ENCODE measurements around the gene CDK18.

Gene CDK18

DNA sequence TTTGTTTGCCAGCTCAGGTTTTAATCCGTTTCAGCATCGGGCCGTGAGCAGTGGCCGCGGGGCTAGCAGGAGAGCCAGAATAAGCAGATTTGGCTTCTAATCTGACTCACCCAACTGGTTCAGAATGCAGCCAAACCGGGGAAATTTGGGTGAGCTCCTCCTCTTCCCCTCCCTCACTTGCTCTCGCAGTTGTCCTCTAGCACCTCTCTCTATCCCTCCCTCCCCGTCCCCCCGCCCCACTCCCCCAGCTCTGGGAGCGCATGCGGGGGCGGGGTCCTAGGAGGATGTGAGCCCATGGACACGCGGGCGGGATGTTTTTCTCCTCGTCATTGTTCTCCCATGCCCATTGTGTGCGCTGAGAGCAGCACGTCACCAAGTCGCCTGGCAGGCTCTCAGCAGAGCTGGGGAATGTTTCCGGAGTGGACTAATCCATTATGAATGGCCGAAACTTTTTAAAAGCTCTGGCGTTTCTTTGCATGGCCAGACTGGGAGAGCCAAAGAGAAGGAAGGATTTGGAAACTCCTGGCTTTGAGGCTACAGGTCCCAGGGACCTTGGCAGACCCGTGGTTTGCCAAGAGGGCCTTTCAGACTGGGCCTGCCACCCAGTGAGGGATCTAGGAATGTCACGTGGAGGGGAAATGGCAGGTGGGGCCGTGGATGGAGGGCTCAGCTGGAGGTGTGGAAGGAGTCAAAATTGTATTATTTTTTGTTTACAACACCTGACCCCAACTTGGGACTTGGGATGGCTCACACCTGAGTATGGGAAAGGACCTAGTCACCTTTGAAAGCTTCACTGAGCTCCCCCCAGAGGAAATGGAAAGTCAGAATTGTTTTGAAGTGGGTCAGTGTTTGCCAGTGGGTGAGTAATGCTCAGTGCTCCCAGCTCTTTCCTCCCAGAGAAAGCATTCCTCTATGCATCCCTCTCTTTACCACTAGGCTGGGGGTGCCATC lies 39.2 kb downstream of the CDK18 start:
- TF ChIP-seq CREB1 (IDR thresholded peaks at IDR 0.05; ENCODE audit: low read depth) (peak; percentile 47; the same call in 1 of the 2 replicates), TCF12 (IDR thresholded peaks at IDR 0.05; ENCODE audit: low read depth) (no peak), YY1 (IDR thresholded peaks at IDR 0.05; ENCODE audit: low read depth) (no peak), TEAD4 (IDR thresholded peaks at IDR 0.05) (peak; percentile 4; the same call in 1 of the 2 replicates), FOXM1 (IDR thresholded peaks at IDR 0.05; ENCODE audit: borderline replicate concordance, low read depth) (no peak), ZBTB7A (IDR thresholded peaks at IDR 0.05; ENCODE audit: low read depth) (no peak), EP300 (IDR thresholded peaks at IDR 0.05; ENCODE audit: borderline replicate concordance) (no peak; the same call in 1 of the 2 replicates), EGR1 (IDR thresholded peaks at IDR 0.05) (peak; percentile 63; the same call in 1 of the 2 replicates), TAF1 (IDR thresholded peaks at IDR 0.05; ENCODE audit: low read depth) (peak; percentile 19; the same call in 1 of the 2 replicates), CEBPB (IDR thresholded peaks at IDR 0.05) (no peak)
- TF ChIP-seq, protein P1, sequence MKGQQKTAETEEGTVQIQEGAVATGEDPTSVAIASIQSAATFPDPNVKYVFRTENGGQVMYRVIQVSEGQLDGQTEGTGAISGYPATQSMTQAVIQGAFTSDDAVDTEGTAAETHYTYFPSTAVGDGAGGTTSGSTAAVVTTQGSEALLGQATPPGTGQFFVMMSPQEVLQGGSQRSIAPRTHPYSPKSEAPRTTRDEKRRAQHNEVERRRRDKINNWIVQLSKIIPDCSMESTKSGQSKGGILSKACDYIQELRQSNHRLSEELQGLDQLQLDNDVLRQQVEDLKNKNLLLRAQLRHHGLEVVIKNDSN (IDR thresholded peaks at IDR 0.05): peak; percentile 85
- TF ChIP-seq, protein P2, sequence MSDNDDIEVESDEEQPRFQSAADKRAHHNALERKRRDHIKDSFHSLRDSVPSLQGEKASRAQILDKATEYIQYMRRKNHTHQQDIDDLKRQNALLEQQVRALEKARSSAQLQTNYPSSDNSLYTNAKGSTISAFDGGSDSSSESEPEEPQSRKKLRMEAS (IDR thresholded peaks at IDR 0.05): peak; percentile 70
- TF ChIP-seq, protein P3, sequence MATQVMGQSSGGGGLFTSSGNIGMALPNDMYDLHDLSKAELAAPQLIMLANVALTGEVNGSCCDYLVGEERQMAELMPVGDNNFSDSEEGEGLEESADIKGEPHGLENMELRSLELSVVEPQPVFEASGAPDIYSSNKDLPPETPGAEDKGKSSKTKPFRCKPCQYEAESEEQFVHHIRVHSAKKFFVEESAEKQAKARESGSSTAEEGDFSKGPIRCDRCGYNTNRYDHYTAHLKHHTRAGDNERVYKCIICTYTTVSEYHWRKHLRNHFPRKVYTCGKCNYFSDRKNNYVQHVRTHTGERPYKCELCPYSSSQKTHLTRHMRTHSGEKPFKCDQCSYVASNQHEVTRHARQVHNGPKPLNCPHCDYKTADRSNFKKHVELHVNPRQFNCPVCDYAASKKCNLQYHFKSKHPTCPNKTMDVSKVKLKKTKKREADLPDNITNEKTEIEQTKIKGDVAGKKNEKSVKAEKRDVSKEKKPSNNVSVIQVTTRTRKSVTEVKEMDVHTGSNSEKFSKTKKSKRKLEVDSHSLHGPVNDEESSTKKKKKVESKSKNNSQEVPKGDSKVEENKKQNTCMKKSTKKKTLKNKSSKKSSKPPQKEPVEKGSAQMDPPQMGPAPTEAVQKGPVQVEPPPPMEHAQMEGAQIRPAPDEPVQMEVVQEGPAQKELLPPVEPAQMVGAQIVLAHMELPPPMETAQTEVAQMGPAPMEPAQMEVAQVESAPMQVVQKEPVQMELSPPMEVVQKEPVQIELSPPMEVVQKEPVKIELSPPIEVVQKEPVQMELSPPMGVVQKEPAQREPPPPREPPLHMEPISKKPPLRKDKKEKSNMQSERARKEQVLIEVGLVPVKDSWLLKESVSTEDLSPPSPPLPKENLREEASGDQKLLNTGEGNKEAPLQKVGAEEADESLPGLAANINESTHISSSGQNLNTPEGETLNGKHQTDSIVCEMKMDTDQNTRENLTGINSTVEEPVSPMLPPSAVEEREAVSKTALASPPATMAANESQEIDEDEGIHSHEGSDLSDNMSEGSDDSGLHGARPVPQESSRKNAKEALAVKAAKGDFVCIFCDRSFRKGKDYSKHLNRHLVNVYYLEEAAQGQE (IDR thresholded peaks at IDR 0.05; ENCODE audit: low read depth): no peak

DNA sequence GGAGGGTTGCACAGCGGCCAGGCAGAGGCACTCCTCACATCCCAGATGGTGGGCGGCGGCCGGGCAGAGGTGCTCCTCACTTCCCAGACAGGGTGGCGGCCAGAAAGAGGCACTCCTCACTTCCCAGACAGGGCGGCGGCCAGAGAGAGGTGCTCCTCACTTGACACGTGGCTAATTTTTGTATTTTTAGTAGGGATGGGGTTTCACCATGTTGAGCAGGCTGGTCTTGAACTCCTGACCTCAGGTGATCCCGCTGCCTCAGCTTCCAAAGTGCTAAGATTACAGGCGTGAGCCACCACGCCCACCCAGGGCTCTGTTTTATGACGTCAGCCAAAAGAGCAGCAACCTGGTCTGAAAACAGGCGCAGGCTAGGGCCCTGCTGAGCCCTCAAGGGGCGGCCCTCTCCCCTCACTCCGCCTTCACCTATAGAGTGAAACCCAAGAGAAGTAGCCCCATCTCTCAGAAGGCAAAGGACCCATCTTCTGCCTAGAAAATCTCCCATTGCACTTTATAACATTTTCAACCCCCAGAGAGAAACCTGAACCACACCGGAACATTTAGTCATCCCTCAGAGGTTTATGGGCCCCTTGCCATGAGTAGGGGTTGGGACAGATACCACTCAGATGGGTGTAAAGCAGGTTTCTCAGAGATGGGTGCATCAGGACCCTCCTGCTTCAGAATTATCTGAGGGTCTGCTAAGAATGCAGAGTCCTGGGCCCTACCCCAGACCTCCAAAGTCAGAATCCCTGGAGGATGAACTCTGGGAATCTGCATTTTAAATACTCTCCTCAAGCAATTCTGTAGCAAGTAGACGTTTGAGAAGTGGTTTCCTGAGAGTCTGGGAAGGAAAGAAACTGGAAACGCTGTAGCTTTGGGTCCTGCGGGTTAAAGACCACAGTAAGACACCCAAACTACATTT lies 40.8 kb downstream of the CDK18 start:
- TF ChIP-seq NFIC (IDR thresholded peaks at IDR 0.05) (no peak), EGR1 (IDR thresholded peaks at IDR 0.05) (no peak), FOXM1 (IDR thresholded peaks at IDR 0.05; ENCODE audit: borderline replicate concordance, low read depth) (no peak), ZBTB7A (IDR thresholded peaks at IDR 0.05; ENCODE audit: low read depth) (no peak), CREB1 (IDR thresholded peaks at IDR 0.05; ENCODE audit: low read depth) (no peak), CEBPB (IDR thresholded peaks at IDR 0.05) (no peak), EP300 (IDR thresholded peaks at IDR 0.05; ENCODE audit: borderline replicate concordance) (no peak), TEAD4 (IDR thresholded peaks at IDR 0.05) (no peak), TAF1 (IDR thresholded peaks at IDR 0.05; ENCODE audit: low read depth) (no peak)
- TF ChIP-seq, protein P2 (IDR thresholded peaks at IDR 0.05): no peak
- TF ChIP-seq, protein P1 (IDR thresholded peaks at IDR 0.05): no peak
- TF ChIP-seq, protein P3 (IDR thresholded peaks at IDR 0.05; ENCODE audit: low read depth): no peak

DNA sequence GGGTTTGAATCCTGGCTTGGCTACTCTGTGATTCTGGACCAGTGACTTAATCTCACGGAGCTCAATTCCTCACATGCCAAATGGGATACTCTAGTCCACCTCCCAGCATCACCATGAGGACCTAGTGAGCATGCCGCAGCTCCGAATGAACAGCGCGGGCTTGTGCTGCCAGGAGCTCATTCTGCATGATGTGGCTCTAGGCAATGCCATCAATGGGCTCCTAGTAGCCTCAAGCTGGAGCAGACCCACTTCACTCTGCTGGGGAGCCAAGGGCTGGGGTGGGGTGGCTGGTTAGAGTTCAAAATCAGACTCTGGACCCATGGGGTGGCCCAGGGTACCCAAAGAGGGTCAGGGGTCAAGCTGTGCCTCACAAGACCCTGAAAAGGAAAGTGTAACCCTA lies 41.5 kb downstream of the CDK18 start:
- TF ChIP-seq TAF1 (IDR thresholded peaks at IDR 0.05; ENCODE audit: low read depth) (no peak), RAD21 (IDR thresholded peaks at IDR 0.05; ENCODE audit: low read depth) (no peak), EGR1 (IDR thresholded peaks at IDR 0.05) (no peak), FOXM1 (IDR thresholded peaks at IDR 0.05; ENCODE audit: borderline replicate concordance, low read depth) (no peak), YY1 (IDR thresholded peaks at IDR 0.05; ENCODE audit: low read depth) (no peak)

DNA sequence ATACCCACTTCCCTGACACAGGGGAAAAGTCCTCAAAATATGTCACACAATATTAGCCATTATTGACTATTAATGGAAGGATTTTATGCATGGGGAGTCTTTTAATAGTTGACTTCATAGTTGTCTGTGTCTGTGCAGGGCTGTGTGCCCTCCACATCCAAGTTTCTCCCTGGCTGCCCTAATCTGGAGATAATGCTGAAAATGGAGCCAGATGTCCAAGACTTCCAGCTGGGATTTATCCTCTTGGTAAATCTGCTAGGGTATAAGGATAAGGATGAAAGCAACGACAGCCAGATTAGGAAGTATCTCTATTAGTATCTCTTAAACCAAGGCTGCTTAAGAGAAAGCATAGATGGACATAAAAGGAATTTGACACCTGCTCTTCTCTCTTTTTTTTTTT lies 42.1 kb downstream of the CDK18 start:
- TF ChIP-seq CREB1 (IDR thresholded peaks at IDR 0.05; ENCODE audit: low read depth): no peak
- TF ChIP-seq TCF12 (IDR thresholded peaks at IDR 0.05; ENCODE audit: low read depth): no peak
- no peak for TF ChIP-seq FOXM1 (IDR thresholded peaks at IDR 0.05; ENCODE audit: borderline replicate concordance, low read depth)
- TF ChIP-seq TAF1 (IDR thresholded peaks at IDR 0.05; ENCODE audit: low read depth): no peak
- TF ChIP-seq NFIC (IDR thresholded peaks at IDR 0.05): no peak
- no peak for TF ChIP-seq EGR1 (IDR thresholded peaks at IDR 0.05)
- TF ChIP-seq, protein P1 (IDR thresholded peaks at IDR 0.05): no peak
- TF ChIP-seq RAD21 (IDR thresholded peaks at IDR 0.05; ENCODE audit: low read depth): no peak
- no peak for TF ChIP-seq YY1 (IDR thresholded peaks at IDR 0.05; ENCODE audit: low read depth)
- TF ChIP-seq ZBTB7A (IDR thresholded peaks at IDR 0.05; ENCODE audit: low read depth): no peak
- TF ChIP-seq TEAD4 (IDR thresholded peaks at IDR 0.05): no peak
- no peak for TF ChIP-seq EP300 (IDR thresholded peaks at IDR 0.05; ENCODE audit: borderline replicate concordance)
- TF ChIP-seq, protein P2 (IDR thresholded peaks at IDR 0.05): no peak
- TF ChIP-seq, protein P3 (IDR thresholded peaks at IDR 0.05; ENCODE audit: low read depth): no peak
- TF ChIP-seq CEBPB (IDR thresholded peaks at IDR 0.05): no peak
